ENCODE measurements around the gene TRIM7. TPM values are rescaled to one million over a fixed set of nuclear protein-coding genes. Genes with fewer than 3 reads are reported as not detected.

The TRIM7 gene
- total and polyA plus RNA-seq, 9 of the 15 experiments (the other 6 are each of a cell fraction or from before 2014, with no cell fraction given) = 2.6 to 14.9 (median 8.9) TPM

- TF ChIP-seq REST (IDR thresholded peaks at IDR 0.05; ENCODE audit: borderline replicate concordance) (no peak), REST (CRISPR knock-in tag; IDR thresholded peaks at IDR 0.05; ENCODE audit: low read depth) (no peak), SMARCB1 (IDR thresholded peaks at IDR 0.05; ENCODE audit: insufficient read length, low read depth) (no peak), RBM22 (IDR thresholded peaks at IDR 0.05; ENCODE audit: low read depth, low read length, poor library complexity, severe bottlenecking) (no peak), ETV5 (CRISPR knock-in tag; IDR thresholded peaks at IDR 0.05; ENCODE audit: low read depth) (no peak), CHD1 (IDR thresholded peaks at IDR 0.05; ENCODE audit: low read length) (no peak), MTF1 (CRISPR knock-in tag; IDR thresholded peaks at IDR 0.05; ENCODE audit: borderline replicate concordance) (no peak), SIN3B (IDR thresholded peaks at IDR 0.05; ENCODE audit: low read depth) (no peak), HNRNPH1 (optimal IDR thresholded peaks at IDR 0.05; ENCODE audit: low read depth, low read length) (no peak), MBD1 (CRISPR knock-in tag; IDR thresholded peaks at IDR 0.05) (no peak), NRF1 (conservative IDR thresholded peaks at IDR 0.05 in 1 of 2, IDR thresholded peaks at IDR 0.05 in 1 of 2) (no peak), HINFP (tag; conservative IDR thresholded peaks at IDR 0.05; ENCODE audit: low read depth) (no peak), ZEB2 (IDR thresholded peaks at IDR 0.05) (no peak), KAT7 (CRISPR knock-in tag; IDR thresholded peaks at IDR 0.05; ENCODE audit: borderline replicate concordance) (no peak; the same call in 1 of the 2 replicates), KDM2B (CRISPR knock-in tag; IDR thresholded peaks at IDR 0.05) (no peak), ZNF232 (CRISPR knock-in tag; IDR thresholded peaks at IDR 0.05) (no peak), SPI1 (IDR thresholded peaks at IDR 0.05; ENCODE audit: borderline replicate concordance, low read depth, low read length) (peak; percentile 25; the same call in 1 of the 2 replicates), ESRRB (CRISPR knock-in tag; IDR thresholded peaks at IDR 0.05; ENCODE audit: borderline replicate concordance) (no peak)
Measured at GRCh38 chr5:181223729-181224389, 18.9 kb upstream of the TRIM7 start (continued).
